WERI-Rb-1 (cell line): ENCODE measurements around the gene ZNF665.
A peak's percentile ranks its signal among the peaks of the same experiment; 100 is the strongest.
"Not testable (repeated sequence)": the region's sequence is repeated elsewhere in the genome, so short reads cannot be mapped to it uniquely, and the experiment has no call there.

Experiments
- DNase-seq: peaks from one replicate; pipeline ENCODE4 v3.0.0-alpha.2; 2020
- H3K27ac ChIP-seq: fragments of 250-450 bp; sonication (Bioruptor Pico); 2 replicates; pipeline ENCODE4 v1.5.1; 2020; ENCODE audit warnings: mild to moderate bottlenecking, moderate library complexity
- H3K27me3 ChIP-seq: fragments of 250-450 bp; sonication (Bioruptor Pico); 2 replicates; pipeline ENCODE4 v1.5.1; 2021; ENCODE audit warnings: mild to moderate bottlenecking, low read depth, moderate library complexity; ENCODE audit not compliant: insufficient read depth, severe bottlenecking
- H3K36me3 ChIP-seq: fragments of 250-450 bp; sonication (Bioruptor Pico); 2 replicates; pipeline ENCODE4 v1.5.1; 2020; ENCODE audit warnings: mild to moderate bottlenecking, moderate library complexity
- H3K4me3 ChIP-seq: 2 replicates; pipeline ENCODE4 v1.5.1; 2011; ENCODE audit warnings: low read depth, mild to moderate bottlenecking, control low read depth, low read length
- H3K9me3 ChIP-seq: fragments of 250-450 bp; sonication (Bioruptor Pico); 2 replicates; pipeline ENCODE4 v1.5.1; 2021; ENCODE audit warnings: mild to moderate bottlenecking, moderate library complexity; ENCODE audit not compliant: severe bottlenecking
- TF ChIP-seq, protein P1 (sequence below): IDR thresholded peaks from 2 replicates; pipeline ENCODE4 v1.5.1; 2011; ENCODE audit warnings: low read depth, mild to moderate bottlenecking, control low read depth, inconsistent platforms, low read length

ZNF665 gene

DNA sequence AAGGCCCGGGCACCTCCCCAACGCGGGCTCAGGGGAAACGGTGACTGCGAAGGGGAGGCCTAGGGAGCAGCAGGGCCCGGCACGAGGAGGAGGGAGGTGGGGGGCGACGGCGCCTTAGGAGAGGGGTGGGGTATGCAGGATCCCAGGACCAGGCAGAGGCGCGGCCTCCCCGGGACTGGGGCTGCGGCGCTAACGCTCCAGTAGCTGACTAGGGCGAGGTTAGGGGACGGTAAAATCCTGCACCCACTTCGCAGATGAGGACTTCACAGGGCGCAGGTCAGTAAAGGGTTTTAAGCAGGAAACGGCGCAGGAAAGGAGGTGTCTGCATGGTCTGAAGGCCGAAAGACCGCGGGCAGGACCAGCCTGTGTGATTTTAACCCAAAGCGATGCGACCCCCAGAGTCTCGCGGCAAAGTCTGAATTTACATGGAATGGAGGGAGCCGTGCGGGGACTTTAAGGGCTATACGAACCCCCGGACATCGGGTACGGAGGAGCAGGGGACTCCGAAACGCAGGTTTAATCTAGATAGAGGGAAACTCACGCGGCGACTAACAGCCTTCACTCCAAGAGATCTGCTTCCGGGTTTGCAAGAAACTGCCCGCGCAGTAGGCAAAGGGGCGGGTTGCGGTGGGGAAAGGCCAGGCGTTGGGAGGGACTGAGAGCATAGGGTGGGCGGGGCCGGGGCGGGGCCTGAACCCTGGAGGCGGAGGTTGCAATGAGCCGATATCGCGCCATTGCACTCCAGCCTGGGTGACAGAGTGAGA, at the start of gene ZNF665:
Gene ZNF665 (minus strand): TSS at position 588 of the 764 bp plus-strand sequence. CDS start 10,460 bp downstream, outside the sequence.
- DNase-seq: peak; percentile 91
- peak within 1 kb of the TSS; percentile 61 for H3K27ac ChIP-seq
- peak within 1 kb of the TSS; percentile 98 for H3K4me3 ChIP-seq
- TF ChIP-seq, protein P1, sequence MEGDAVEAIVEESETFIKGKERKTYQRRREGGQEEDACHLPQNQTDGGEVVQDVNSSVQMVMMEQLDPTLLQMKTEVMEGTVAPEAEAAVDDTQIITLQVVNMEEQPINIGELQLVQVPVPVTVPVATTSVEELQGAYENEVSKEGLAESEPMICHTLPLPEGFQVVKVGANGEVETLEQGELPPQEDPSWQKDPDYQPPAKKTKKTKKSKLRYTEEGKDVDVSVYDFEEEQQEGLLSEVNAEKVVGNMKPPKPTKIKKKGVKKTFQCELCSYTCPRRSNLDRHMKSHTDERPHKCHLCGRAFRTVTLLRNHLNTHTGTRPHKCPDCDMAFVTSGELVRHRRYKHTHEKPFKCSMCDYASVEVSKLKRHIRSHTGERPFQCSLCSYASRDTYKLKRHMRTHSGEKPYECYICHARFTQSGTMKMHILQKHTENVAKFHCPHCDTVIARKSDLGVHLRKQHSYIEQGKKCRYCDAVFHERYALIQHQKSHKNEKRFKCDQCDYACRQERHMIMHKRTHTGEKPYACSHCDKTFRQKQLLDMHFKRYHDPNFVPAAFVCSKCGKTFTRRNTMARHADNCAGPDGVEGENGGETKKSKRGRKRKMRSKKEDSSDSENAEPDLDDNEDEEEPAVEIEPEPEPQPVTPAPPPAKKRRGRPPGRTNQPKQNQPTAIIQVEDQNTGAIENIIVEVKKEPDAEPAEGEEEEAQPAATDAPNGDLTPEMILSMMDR: no peak
- peaks cover 5% of the 10 kb centered on the region for H3K36me3 ChIP-seq
- H3K27me3 ChIP-seq: no peaks in the 10 kb centered on the region
- peaks cover 2% of the 10 kb centered on the region for H3K9me3 ChIP-seq

GRCh38 chr19:53237114-53237777, 44.1 kb upstream of the ZNF665 start:
- H3K36me3 ChIP-seq: peaks cover 46% of the 10 kb centered on the region
- no peaks in the 10 kb centered on the region for H3K27me3 ChIP-seq
- no peak overlapping the region for H3K27ac ChIP-seq
- H3K9me3 ChIP-seq: peaks cover 23% of the 10 kb centered on the region
- no peak overlapping the region for H3K4me3 ChIP-seq
- no peak for DNase-seq
- TF ChIP-seq, protein P1: no peak

DNA sequence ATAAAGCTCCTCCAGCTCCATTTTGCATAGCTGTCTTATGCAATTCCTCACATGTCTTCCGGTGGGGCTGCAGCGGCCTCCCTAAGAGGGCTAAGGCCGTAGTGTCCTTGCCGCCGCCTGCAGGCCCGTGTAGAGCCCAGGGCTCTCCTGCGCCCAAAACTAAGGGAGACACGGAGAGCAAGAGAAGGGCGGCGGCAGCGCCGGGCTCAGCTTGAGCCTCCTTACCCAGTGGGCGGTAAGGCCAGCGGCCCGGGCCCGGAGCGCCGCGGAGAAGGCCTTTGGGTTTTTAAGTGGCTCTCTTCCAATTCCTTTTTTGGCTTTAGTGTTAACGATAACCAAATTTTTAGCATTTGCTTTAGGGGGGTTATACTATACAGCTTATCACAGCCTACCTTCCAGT, 31.4 kb upstream of the ZNF665 start:
- no peak for DNase-seq
- peaks cover 5% of the 10 kb centered on the region for H3K9me3 ChIP-seq
- H3K27ac ChIP-seq: no peak overlapping the region
- no peaks in the 10 kb centered on the region for H3K27me3 ChIP-seq
- no peak overlapping the region for H3K4me3 ChIP-seq
- TF ChIP-seq, protein P1: no peak
- no peaks in the 10 kb centered on the region for H3K36me3 ChIP-seq

- DNase-seq, H3K27me3 ChIP-seq: not testable (repeated sequence)
- H3K9me3 ChIP-seq: peaks cover 11% of the 10 kb centered on the region
These were observed 29.6 kb upstream of the ZNF665 start for GRCh38 chr19:53222716-53223115.

GRCh38 chr19:53212703-53213320, 19.7 kb upstream of the ZNF665 start:
- no peak for DNase-seq
- H3K4me3 ChIP-seq: no peak overlapping the region
- peaks cover 8% of the 10 kb centered on the region for H3K36me3 ChIP-seq
- no peaks in the 10 kb centered on the region for H3K27me3 ChIP-seq
- H3K27ac ChIP-seq: no peak overlapping the region
- H3K9me3 ChIP-seq: peaks cover 46% of the 10 kb centered on the region
- TF ChIP-seq, protein P1: no peak

More at GRCh38 chr19:53222716-53223115, 29.6 kb upstream of the ZNF665 start:
- H3K4me3 ChIP-seq, H3K27ac ChIP-seq, H3K36me3 ChIP-seq: not testable (repeated sequence)

- H3K27me3 ChIP-seq, H3K4me3 ChIP-seq, H3K27ac ChIP-seq, DNase-seq, H3K36me3 ChIP-seq: not testable (repeated sequence)
- H3K9me3 ChIP-seq: peaks cover 44% of the 10 kb centered on the region
These were observed 18.4 kb upstream of the ZNF665 start for GRCh38 chr19:53211554-53211953.
